ENCODE data around the gene FIGNL1.

DNA sequence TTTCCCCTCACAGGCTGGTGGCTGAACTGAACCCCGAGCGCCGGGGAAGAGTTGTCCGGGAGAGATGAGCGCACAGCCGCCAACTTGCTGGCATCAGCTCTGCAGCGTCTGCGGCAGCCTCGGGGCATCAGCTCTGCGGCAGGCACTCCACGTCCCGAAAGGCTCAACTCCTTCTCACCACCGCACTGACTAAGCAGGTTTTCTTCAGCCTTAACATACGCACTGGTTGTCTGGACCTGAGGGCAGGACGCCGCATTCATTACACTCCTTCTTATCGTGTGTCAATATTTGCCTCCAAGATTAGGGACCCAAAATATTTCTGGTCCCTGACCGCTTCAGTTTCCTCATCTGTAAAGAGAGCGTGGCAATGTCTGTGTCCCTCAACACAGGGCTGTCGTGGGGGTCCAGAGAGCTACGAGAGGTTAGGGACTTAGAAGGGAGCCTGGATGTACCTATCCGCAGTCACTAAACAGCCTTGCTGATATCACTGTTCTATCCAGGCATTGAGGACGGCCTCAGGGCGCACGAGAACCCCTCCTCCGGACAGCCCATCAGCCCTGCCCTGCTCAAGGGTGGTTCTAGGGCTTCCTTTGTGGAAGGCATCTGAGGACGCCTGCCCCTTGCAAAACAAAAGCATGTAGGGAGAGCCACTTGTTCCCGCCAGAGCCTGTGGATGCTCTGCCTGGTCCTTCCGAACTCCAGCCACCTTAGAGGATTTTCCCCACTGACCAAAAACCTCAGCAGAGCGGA lies 42.8 kb upstream of the FIGNL1 start:
- TF ChIP-seq, protein P1, sequence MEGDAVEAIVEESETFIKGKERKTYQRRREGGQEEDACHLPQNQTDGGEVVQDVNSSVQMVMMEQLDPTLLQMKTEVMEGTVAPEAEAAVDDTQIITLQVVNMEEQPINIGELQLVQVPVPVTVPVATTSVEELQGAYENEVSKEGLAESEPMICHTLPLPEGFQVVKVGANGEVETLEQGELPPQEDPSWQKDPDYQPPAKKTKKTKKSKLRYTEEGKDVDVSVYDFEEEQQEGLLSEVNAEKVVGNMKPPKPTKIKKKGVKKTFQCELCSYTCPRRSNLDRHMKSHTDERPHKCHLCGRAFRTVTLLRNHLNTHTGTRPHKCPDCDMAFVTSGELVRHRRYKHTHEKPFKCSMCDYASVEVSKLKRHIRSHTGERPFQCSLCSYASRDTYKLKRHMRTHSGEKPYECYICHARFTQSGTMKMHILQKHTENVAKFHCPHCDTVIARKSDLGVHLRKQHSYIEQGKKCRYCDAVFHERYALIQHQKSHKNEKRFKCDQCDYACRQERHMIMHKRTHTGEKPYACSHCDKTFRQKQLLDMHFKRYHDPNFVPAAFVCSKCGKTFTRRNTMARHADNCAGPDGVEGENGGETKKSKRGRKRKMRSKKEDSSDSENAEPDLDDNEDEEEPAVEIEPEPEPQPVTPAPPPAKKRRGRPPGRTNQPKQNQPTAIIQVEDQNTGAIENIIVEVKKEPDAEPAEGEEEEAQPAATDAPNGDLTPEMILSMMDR (IDR thresholded peaks at IDR 0.05) = no peak
- no peak for TF ChIP-seq POLR2A (IDR thresholded peaks at IDR 0.05)
